Stimulated activated CD8-positive, alpha-beta memory T cell treated with anti-CD3 and anti-CD28 coated beads, Interleukin-12 subunit alpha, Interleukin-12 subunit beta, amount 100 ng/mL, for 4 hours (primary cell): ENCODE data around the gene PHF1.
A peak's percentile ranks its signal among the peaks of the same experiment; 100 is the strongest.

Source experiments
- DNase-seq: peaks from one replicate; pipeline ENCODE4 v3.0.0-alpha.2; 2020; ENCODE audit warnings: low read depth

PHF1 gene

GRCh38 chr6:33454009-33454946 is 43.5 kb downstream of the PHF1 start, which contains the start of gene ZBTB9:
Gene ZBTB9 (plus strand): TSS chr6:33454576. CDS start chr6:33455101, 525 bp downstream.
- DNase-seq = peak; percentile 88

- DNase-seq = no peak
These were observed 44.2 kb downstream of the PHF1 start for GRCh38 chr6:33455051-33455450.

- DNase-seq = no peak
These were observed 45.3 kb downstream of the PHF1 start for GRCh38 chr6:33456156-33456555.

GRCh38 chr6:33458676-33459075 is 47.9 kb downstream of the PHF1 start:
- DNase-seq = no peak

- DNase-seq = no peak
These were observed 48.4 kb downstream of the PHF1 start for GRCh38 chr6:33459226-33459625.
